Ascending aorta (tissue), 2 donors: ENCODE results near the gene TASOR2. TPM values are rescaled to one million over a fixed set of nuclear protein-coding genes. Genes with fewer than 3 reads are reported as not detected.

Experiments used
- DNase-seq, 2 donors: peaks; one replicate each; pipeline ENCODE4 v3.0.0-alpha.2; 2019; ENCODE audit warnings: low spot score in 2 of 2
- H3K27ac ChIP-seq, 2 donors: fragments of 200-600 bp; sonication (generic); one replicate each; pipeline ENCODE4 v1.5.1; 2016 to 2017; ENCODE audit warnings: mild to moderate bottlenecking in 1 of 2
- H3K27me3 ChIP-seq: fragments of 200-600 bp; sonication (generic); one replicate; pipeline ENCODE4 v1.5.1; 2017
- H3K36me3 ChIP-seq, 2 donors: fragments of 200-600 bp; sonication (generic); one replicate each; pipeline ENCODE4 v1.5.1; 2016
- H3K4me1 ChIP-seq, 2 donors: fragments of 200-600 bp; sonication (generic); one replicate each; pipeline ENCODE4 v1.5.1; 2016 to 2017; ENCODE audit warnings: mild to moderate bottlenecking in 1 of 2
- H3K4me3 ChIP-seq, 2 donors: fragments of 200-600 bp; sonication (generic); one replicate each; pipeline ENCODE4 v1.5.1; 2016 to 2017; ENCODE audit warnings: mild to moderate bottlenecking in 1 of 2
- H3K9me3 ChIP-seq, 2 donors: fragments of 200-600 bp; sonication (generic); one replicate each; pipeline ENCODE4 v1.5.1; 2016
- CTCF ChIP-seq, 3 experiments: fragments of 200-600 bp in 2 of 3; fragments of 450-650 bp in 1 of 3; sonication (generic) in 2 of 3; IDR thresholded peaks; one replicate each; pipeline ENCODE4 v1.5.1; 2016 to 2019; ENCODE audit warnings: antibody characterized with exemption in 3 of 3, mild to moderate bottlenecking in 1 of 3, moderate library complexity in 1 of 3
- intact Hi-C: fragments of 100-400 bp; cut with DNase I; formaldehyde crosslinking; loops from one replicate; pipeline ENCODE4 v1.15.1; 2023
- total RNA-seq: library from RNA; depleted of rRNA; stranded (reverse); fragments of >200 nt; gene quantifications from one replicate; pipeline ENCODE4 v1.1.0, GENCODE V29; 2016

The TASOR2 gene
- total RNA-seq, 1 donor from 2014 or later = 12.2 TPM

GRCh38 chr10:5670662-5671375 lies 13.8 kb upstream of the TASOR2 start:
- H3K27ac ChIP-seq = no peak overlapping the region
- no peak for TF ChIP-seq CTCF (IDR thresholded peaks at IDR 0.05)
- intact Hi-C loops = no loop called here
- DNase-seq = no peak
- no peaks in the 10 kb centered on the region for H3K36me3 ChIP-seq
- H3K4me3 ChIP-seq = no peak overlapping the region
- H3K9me3 ChIP-seq = no peaks in the 10 kb centered on the region
- peaks cover 0 to 4% of the 10 kb centered on the region in 2 donors for H3K4me1 ChIP-seq
- no peaks in the 10 kb centered on the region for H3K27me3 ChIP-seq

GRCh38 chr10:5678397-5679036 lies 6.1 kb upstream of the TASOR2 start:
- intact Hi-C loops = no loop called here
- H3K27ac ChIP-seq = no peak overlapping the region

GRCh38 chr10:5679037-5679435 lies 5.6 kb upstream of the TASOR2 start:
- no peak overlapping the region for H3K4me3 ChIP-seq
- no peaks in the 10 kb centered on the region for H3K4me1 ChIP-seq
- no peaks in the 10 kb centered on the region for H3K27me3 ChIP-seq
- TF ChIP-seq CTCF (IDR thresholded peaks at IDR 0.05) = no peak
- intact Hi-C loops = no loop called here
- no peaks in the 10 kb centered on the region for H3K36me3 ChIP-seq
- no peak overlapping the region for H3K27ac ChIP-seq
- DNase-seq = no peak
- H3K9me3 ChIP-seq = no peaks in the 10 kb centered on the region

More at GRCh38 chr10:5678397-5679036, 6.1 kb upstream of the TASOR2 start:
- Histone ChIP-seq H3K4me1 (no peaks in the 10 kb centered on the region), H3K9me3 (no peaks in the 10 kb centered on the region), H3K27me3 (no peaks in the 10 kb centered on the region), H3K36me3 (no peaks in the 10 kb centered on the region), H3K4me3 (no peak overlapping the region)
- TF ChIP-seq CTCF (IDR thresholded peaks at IDR 0.05) = no peak
- DNase-seq = no peak

- no peak for TF ChIP-seq CTCF (IDR thresholded peaks at IDR 0.05)
- Histone ChIP-seq H3K4me3 (no peak overlapping the region), H3K27ac (no peak overlapping the region), H3K9me3 (no peaks in the 10 kb centered on the region), H3K27me3 (no peaks in the 10 kb centered on the region), H3K36me3 (no peaks in the 10 kb centered on the region), H3K4me1 (no peaks in the 10 kb centered on the region)
- DNase-seq = no peak
- intact Hi-C loops = loop anchor here (10.0 kb wide), 1 partner anchor 295 kb away; the partner anchor contains the start of gene IL15RA
Observed at GRCh38 chr10:5679606-5680005, 5.0 kb upstream of the TASOR2 start.

- Histone ChIP-seq H3K27me3 (no peaks in the 10 kb centered on the region), H3K4me1 (peaks cover 0 to 10% of the 10 kb centered on the region in 2 donors), H3K27ac (no peak overlapping the region), H3K4me3 (no peak overlapping the region), H3K9me3 (no peaks in the 10 kb centered on the region), H3K36me3 (no peaks in the 10 kb centered on the region)
- DNase-seq = no peak
- no peak for TF ChIP-seq CTCF (IDR thresholded peaks at IDR 0.05)
- intact Hi-C loops = loop anchor here (10.0 kb wide), 1 partner anchor 293 kb away; the partner anchor contains the start of gene IL15RA
Observed at GRCh38 chr10:5681930-5682329, 2.7 kb upstream of the TASOR2 start.
